Right cardiac atrium (tissue), 5 donors: ENCODE measurements around the gene MZT2B. TPM values are rescaled to one million over a fixed set of nuclear protein-coding genes. Genes with fewer than 3 reads are reported as not detected.
"Not testable (repeated sequence)": the region's sequence is repeated elsewhere in the genome, so short reads cannot be mapped to it uniquely, and the experiment has no call there.

Experiments used
- ATAC-seq, 2 donors: fragments of 200-7000 bp; cut with Tn5 transposase; one replicate each; pipeline versions ENCODE4 v1.8.0 to v1.9.1; 2020; ENCODE audit warnings: moderate library complexity in 2 of 2, mild to moderate bottlenecking in 1 of 2
- DNase-seq, 3 donors: peaks; one replicate each; pipeline ENCODE4 v3.0.0-alpha.2; 2020
- H3K27ac ChIP-seq: one replicate; pipeline ENCODE4 v1.5.1; 2013; ENCODE audit warnings: mild to moderate bottlenecking, low read length, control low read depth, moderate library complexity
- H3K27me3 ChIP-seq: one replicate; pipeline ENCODE4 v1.6.1; 2013; ENCODE audit not compliant: control insufficient read depth, insufficient read depth
- H3K4me1 ChIP-seq: one replicate; pipeline ENCODE4 v1.6.1; 2013; ENCODE audit warnings: low read length; ENCODE audit not compliant: control insufficient read depth, insufficient read depth
- H3K4me3 ChIP-seq: one replicate; pipeline ENCODE4 v1.5.1; 2013; ENCODE audit warnings: low read length, control low read depth
- H3K9me3 ChIP-seq: one replicate; pipeline ENCODE4 v1.6.1; 2013; ENCODE audit warnings: low read length; ENCODE audit not compliant: control insufficient read depth
- WGBS: extraction: QIAGEN DNeasy Blood & Tissue Kit; methylation state at CpG from one replicate; pipeline ENCODE4 v1.1.7; 2013; 5-methylcytosine and 5-hydroxymethylcytosine counted together
- intact Hi-C, 4 donors: fragments of 100-400 bp; cut with DNase I; formaldehyde crosslinking; loops; one replicate each; pipeline versions ENCODE4 v1.11.0 to v1.14.0; 2022 to 2023
- long read RNA-seq, 4 donors: library from polyadenylated mRNA; unstranded; transcript quantifications; one replicate each; pipeline ENCODE4 v2.0.0, GENCODE V29; 2020 to 2021
- polyA plus RNA-seq: library from polyadenylated mRNA; stranded (reverse); fragments of 200-250 nt; gene quantifications from one replicate; pipeline ENCODE4 v1.2.3, GENCODE V29; 2013
- total RNA-seq, 4 donors: library from RNA; stranded (reverse); fragmentation: NEBNext Ultra II Directional; extraction: Animal tissue kit (Norgen Biotek cat#: 25700); gene quantifications; one replicate each; pipeline ENCODE4 v1.2.1, GENCODE V29; 2021
- donor health status: healthy with polysubstance abuse.
- donor health status: DM: no; HTN: yes; CAD: no.
- donor health status: DM: no; HTN: no; CAD: no.
- donor health status: DM: no; HTN: yes; CAD: no; lungs with severe emphysema.
- donor health status: DM: yes; HTN: yes; CAD: no.

Gene MZT2B
- total RNA-seq (100 to 1,000 TPM; 222 to 339 (median 260) TPM), polyA plus RNA-seq (287 TPM)
- long read RNA-seq, donor 1, transcript MZT2B-203 (3 exons, 455 nt), result minor isoform, 6 of 166 reads
- long read RNA-seq, donor 1, transcript MZT2B-201 (3 exons, 933 nt), result major isoform, 136 of 166 reads
- long read RNA-seq, donor 1, transcript MZT2B-202 (4 exons, 769 nt), result minor isoform, 9 of 166 reads
- long read RNA-seq, donor 1, partial matches to known transcripts, result 0 of 166 reads
- long read RNA-seq, donor 1, other reads (novel, unspliced or antisense), result 10 of 166 reads
- long read RNA-seq, donor 2, transcript MZT2B-202 (4 exons, 769 nt), result minor isoform, 9 of 181 reads
- long read RNA-seq, donor 2, transcript MZT2B-203 (3 exons, 455 nt), result minor isoform, 5 of 181 reads
- long read RNA-seq, donor 2, transcript MZT2B-201 (3 exons, 933 nt), result major isoform, 130 of 181 reads
- long read RNA-seq, donor 2, transcript MZT2B-204 (2 exons, 401 nt), result minor isoform, 9 of 181 reads
- long read RNA-seq, donor 2, partial matches to known transcripts, result 0 of 181 reads
- long read RNA-seq, donor 2, other reads (novel, unspliced or antisense), result 22 of 181 reads
- long read RNA-seq, donor 3, transcript MZT2B-201 (3 exons, 933 nt), result major isoform, 8 of 14 reads
- long read RNA-seq, donor 3, partial matches to known transcripts, result 2 of 14 reads
- long read RNA-seq, donor 3, other reads (novel, unspliced or antisense), result 4 of 14 reads
- long read RNA-seq, donor 4, transcript MZT2B-201 (3 exons, 933 nt), result major isoform, 81 of 111 reads
- long read RNA-seq, donor 4, transcript MZT2B-202 (4 exons, 769 nt), result minor isoform, 9 of 111 reads
- long read RNA-seq, donor 4, partial matches to known transcripts, result 9 of 111 reads
- long read RNA-seq, donor 4, other reads (novel, unspliced or antisense), result 4 of 111 reads

DNA sequence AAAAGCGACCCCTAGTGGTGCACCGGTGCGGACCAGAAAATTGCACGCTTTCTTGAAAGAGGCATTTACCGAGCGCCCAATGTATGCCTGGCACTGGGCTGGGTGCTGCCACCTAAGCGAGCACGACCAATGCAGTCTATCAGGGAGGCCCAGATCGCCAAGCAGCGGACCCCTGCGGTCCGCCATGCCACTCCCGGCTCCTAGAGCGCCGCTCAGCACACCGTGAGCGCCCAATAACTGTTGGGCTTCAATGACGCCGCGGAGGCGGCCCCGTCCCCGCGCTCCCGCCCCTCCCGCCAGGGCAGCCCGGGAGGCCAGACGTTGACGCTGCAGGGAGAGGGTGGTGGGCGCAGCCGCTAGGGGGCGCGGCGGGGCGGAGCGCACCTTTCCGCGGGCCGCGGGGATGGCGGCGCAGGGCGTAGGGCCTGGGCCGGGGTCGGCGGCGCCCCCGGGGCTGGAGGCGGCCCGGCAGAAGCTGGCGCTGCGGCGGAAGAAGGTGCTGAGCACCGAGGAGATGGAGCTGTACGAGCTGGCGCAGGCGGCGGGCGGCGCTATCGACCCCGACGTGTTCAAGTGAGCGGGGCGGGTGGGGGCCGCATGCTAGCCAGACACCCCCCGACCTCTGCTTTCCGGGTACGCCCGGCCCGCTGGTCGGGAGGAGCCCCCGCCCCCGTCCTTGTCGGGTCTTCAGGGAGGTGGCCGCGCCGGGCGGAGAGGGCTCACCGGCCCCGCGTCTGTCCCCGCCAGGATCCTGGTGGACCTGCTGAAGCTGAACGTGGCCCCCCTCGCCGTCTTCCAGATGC, at the start of gene MZT2B:
MZT2B (plus strand) TSS at position 383 of the 803 bp plus-strand sequence; CDS start at position 404, 21 bp downstream.
- WGBS, result under 1% methylated on average over 83 of the region's 86 CpGs

GRCh38 chr2:130135692-130136541, 46.1 kb upstream of the MZT2B start:
- Histone ChIP-seq H3K9me3 (no peaks in the 10 kb centered on the region), H3K27ac (no peak overlapping the region), H3K4me1 (no peaks in the 10 kb centered on the region), H3K4me3 (no peak overlapping the region), H3K27me3 (no peaks in the 10 kb centered on the region)
- intact Hi-C loops, result no loop called here
- ATAC-seq (no peak), DNase-seq (no peak)
- 86% methylated on average over 15 of the region's 15 CpGs for WGBS

More for the DNA sequence above, at the start of gene MZT2B:
- intact Hi-C loops, result loop anchor here in 3 of 4 donors (5.0 to 10.0 kb wide), 3 partner anchors 150 to 163 kb away; partner anchors contain the start of gene IMP4 (in 1 of the 3)
- not testable (repeated sequence) for H3K4me1 ChIP-seq, H3K9me3 ChIP-seq, H3K27me3 ChIP-seq
- peak; percentile 94 to 95 for ATAC-seq
- H3K4me3 ChIP-seq, result peak within 1 kb of the TSS; percentile 90
- peak within 1 kb of the TSS; percentile 74 for H3K27ac ChIP-seq
- DNase-seq, result peak; percentile 91 to 96 (median 96)

- H3K27me3 ChIP-seq, H3K4me3 ChIP-seq, H3K4me1 ChIP-seq, DNase-seq, H3K9me3 ChIP-seq, intact Hi-C loops, ATAC-seq, H3K27ac ChIP-seq: not testable (repeated sequence)
- WGBS, result 92% methylated on average over 9 of the region's 10 CpGs
Measured at GRCh38 chr2:130136546-130136945, 45.5 kb upstream of the MZT2B start.

DNA sequence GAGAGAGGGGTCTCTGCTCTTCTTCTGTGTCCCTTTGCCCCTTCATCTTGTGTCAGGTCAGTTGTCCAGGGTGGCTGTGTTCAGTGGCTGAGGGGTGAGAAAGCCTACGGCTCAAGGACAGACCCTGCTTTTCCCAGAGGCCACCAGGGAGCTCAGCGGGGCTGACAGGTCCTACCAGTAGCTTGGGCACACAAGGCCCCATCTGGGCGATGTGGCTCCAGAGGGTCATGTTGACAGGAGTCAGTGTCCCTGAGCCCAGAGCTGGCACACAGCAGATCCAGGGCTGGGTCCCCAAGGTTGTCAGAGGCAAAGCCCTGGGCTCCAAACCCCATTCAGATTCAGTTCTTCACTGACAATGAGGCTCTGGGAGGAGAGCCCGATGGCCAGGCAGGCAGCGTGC, 44.9 kb upstream of the MZT2B start:
- H3K4me1 ChIP-seq, H3K9me3 ChIP-seq, H3K4me3 ChIP-seq, DNase-seq, H3K27ac ChIP-seq, H3K27me3 ChIP-seq, intact Hi-C loops, ATAC-seq: not testable (repeated sequence)
- WGBS, result 78% methylated on average over 5 of the region's 5 CpGs

- H3K27me3 ChIP-seq, ATAC-seq, H3K9me3 ChIP-seq, intact Hi-C loops, H3K27ac ChIP-seq, DNase-seq, H3K4me3 ChIP-seq, H3K4me1 ChIP-seq: not testable (repeated sequence)
- WGBS, result 88% methylated on average over 10 of the region's 13 CpGs
Measured at GRCh38 chr2:130138326-130138725, 43.7 kb upstream of the MZT2B start.

GRCh38 chr2:130138841-130139251, 43.2 kb upstream of the MZT2B start:
- H3K27me3 ChIP-seq, H3K4me3 ChIP-seq, H3K9me3 ChIP-seq, H3K4me1 ChIP-seq, H3K27ac ChIP-seq, intact Hi-C loops: not testable (repeated sequence)
- 71% methylated on average over 15 of the region's 15 CpGs for WGBS
- peak in 1 of 3 donors; percentile 57 for DNase-seq
- peak in 1 of 2 donors; percentile 17 for ATAC-seq

DNA sequence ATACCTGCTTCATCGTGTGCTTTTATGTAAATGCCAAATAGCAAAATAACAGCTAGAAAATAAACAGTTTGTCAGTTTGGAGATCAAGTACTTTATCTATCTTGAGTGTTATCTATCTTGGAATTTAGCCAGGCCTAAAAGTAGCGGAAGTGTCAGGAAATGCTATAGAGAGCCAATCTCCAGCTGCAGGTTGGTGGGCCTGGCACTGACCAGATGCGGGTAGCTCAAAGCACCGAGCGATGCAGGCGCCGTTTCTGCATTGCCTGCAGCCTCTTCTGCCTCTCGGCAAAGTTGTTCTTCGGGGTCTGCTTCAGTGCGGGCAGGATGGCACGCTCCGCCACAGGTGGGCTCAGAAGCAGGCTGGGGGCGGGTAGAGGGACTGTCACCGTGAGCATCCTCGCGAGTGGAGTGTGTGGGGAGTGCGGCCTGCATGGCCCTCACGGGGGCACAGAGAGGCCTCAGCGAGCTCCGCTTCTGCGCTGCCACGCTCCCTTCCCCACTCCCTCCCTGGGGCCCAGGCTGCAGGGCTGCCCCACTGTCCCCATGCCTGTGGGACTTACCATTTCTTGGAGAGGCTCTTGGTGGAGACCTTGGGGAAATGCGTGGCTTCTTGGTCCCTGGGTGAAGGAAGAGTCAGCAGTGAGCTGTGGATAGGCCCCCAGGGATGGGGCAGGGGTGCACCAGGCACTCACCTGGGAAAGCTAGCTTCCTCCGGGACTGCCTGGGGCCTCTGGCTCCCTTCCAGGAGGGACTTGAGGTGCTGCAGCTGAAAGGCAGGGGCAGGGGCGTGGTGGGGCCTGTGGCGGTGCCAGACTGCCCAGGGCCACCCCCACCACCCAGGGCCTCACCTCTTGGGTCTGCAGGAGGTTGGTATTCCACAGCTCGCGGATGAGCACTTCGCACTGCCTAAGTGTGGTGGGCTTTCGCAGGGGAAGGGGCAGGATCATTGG, 42.5 kb upstream of the MZT2B start:
- 83% methylated on average over 29 of the region's 30 CpGs for WGBS
- H3K4me3 ChIP-seq, result not testable (repeated sequence)

DNA sequence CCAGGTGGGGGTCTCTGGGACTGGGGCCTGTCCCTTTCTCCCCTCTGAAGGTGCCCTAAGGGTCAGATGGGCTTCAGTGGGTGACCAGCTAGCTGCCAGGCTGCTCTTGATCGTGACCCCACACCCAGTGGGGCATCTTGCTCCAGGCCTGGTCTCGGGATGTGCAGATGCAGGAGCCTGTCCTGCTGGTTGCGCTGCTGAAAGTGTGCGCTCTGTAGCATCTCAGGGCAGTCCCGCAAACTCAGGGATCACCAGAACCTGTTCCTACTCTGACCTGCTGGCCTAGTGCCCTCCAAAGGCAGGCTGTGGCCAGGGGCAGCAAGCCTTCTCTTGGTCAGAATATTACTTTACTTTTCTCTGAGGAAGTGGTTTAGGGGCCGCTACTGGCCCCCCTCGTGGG, 41.5 kb upstream of the MZT2B start:
- intact Hi-C loops, H3K27me3 ChIP-seq, ATAC-seq, DNase-seq, H3K4me1 ChIP-seq, H3K4me3 ChIP-seq, H3K9me3 ChIP-seq, H3K27ac ChIP-seq: not testable (repeated sequence)
- WGBS, result 94% methylated on average over 7 of the region's 7 CpGs

More for the DNA sequence above, 42.5 kb upstream of the MZT2B start:
- H3K4me1 ChIP-seq, ATAC-seq, intact Hi-C loops, H3K27ac ChIP-seq, H3K9me3 ChIP-seq, DNase-seq, H3K27me3 ChIP-seq: not testable (repeated sequence)

GRCh38 chr2:130141002-130141401, 41.1 kb upstream of the MZT2B start:
- DNase-seq, H3K27ac ChIP-seq, H3K27me3 ChIP-seq, H3K4me3 ChIP-seq, ATAC-seq, intact Hi-C loops, H3K9me3 ChIP-seq, H3K4me1 ChIP-seq: not testable (repeated sequence)
- WGBS, result 92% methylated on average over 4 of the region's 6 CpGs
